ENCODE measurements around the gene SLC25A41.

- TF ChIP-seq CTCF (IDR thresholded peaks at IDR 0.05) (peak; percentile 78), EZH2 (IDR thresholded peaks at IDR 0.05; ENCODE audit: borderline replicate concordance, insufficient read depth, low read depth, low read length, poor library complexity, severe bottlenecking) (no peak)
Observed at GRCh38 chr19:6460099-6460884, 26.7 kb upstream of the SLC25A41 start.

Measured in B cell (primary cell).